Body of pancreas (tissue), 4 donors: Measurements from ENCODE around the gene DHRS12.

Source experiments
- POLR2A ChIP-seq, 3 donors: fragments of 450-650 bp; IDR thresholded peaks; one replicate each; pipeline ENCODE4 v1.6.1; 2016; ENCODE audit warnings: antibody characterized with exemption in 3 of 3, mild to moderate bottlenecking in 2 of 3
- TF ChIP-seq, protein P1 (sequence below), 7 experiments: fragments of 450-650 bp in 4 of 7; fragments of 200-600 bp in 3 of 7; sonication (generic) in 3 of 7; IDR thresholded peaks; one replicate each; pipeline ENCODE4 v1.5.1; 2016 to 2019; ENCODE audit warnings: antibody characterized with exemption in 7 of 7

DNA sequence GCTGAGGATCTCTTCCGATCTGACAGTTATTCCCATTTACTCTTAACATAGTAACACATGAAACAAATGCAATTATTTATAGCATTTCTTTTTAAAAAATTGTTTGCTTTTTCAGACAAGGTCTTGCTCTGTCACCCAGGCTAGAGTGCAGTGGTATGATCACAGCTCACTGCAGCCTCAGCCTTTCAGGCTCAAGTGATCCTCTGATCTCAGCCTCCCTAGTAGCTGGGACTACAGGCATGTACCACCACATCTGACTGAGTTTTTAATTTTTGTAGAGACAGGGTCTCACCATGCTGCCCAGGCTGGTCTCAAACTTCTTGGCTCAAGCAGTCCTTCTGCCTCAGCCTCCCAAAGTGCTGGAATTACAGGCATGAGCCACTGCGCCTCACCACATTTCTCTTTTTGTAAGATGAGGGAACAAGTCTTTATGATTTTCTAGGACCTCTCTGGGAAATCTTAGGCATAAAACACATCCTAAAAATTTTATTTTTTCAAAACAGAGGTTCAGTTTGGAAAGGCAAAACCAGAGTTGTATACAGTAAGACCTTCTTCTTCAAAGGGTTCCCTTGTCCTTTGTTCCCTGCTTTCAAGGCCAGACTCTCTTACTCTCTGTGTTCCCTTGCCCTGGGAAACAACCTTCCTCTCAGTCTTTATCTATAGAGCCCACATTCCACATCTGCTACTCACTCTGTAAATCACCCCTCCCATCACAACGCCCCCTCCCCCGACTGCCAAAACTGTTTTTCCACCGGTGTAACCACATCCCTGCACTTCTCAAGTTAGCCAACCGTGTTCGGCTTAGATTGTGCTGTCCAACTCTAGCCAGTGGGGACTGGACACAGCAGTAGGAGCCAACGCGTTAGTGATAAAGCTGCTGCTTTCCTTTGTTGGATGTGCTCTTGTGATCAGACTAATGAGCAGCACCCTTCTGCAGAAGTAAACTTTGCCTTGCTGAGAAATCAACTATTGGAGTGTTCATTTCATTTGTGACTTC, 56.2 kb downstream of the DHRS12 start:
- no peak for TF ChIP-seq POLR2A (IDR thresholded peaks at IDR 0.05)
- TF ChIP-seq, protein P1, sequence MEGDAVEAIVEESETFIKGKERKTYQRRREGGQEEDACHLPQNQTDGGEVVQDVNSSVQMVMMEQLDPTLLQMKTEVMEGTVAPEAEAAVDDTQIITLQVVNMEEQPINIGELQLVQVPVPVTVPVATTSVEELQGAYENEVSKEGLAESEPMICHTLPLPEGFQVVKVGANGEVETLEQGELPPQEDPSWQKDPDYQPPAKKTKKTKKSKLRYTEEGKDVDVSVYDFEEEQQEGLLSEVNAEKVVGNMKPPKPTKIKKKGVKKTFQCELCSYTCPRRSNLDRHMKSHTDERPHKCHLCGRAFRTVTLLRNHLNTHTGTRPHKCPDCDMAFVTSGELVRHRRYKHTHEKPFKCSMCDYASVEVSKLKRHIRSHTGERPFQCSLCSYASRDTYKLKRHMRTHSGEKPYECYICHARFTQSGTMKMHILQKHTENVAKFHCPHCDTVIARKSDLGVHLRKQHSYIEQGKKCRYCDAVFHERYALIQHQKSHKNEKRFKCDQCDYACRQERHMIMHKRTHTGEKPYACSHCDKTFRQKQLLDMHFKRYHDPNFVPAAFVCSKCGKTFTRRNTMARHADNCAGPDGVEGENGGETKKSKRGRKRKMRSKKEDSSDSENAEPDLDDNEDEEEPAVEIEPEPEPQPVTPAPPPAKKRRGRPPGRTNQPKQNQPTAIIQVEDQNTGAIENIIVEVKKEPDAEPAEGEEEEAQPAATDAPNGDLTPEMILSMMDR (IDR thresholded peaks at IDR 0.05), result no peak
